ENCODE data around the gene SNAI3.

Gene SNAI3

GRCh38 chr16:88686439-88687253, at the start of gene SNAI3:
TSS of gene SNAI3 (minus strand) at chr16:88686507. CDS start at chr16:88686406, 101 bp downstream.
- peak; percentile 93 for DNase-seq
- ATAC-seq, result peak; percentile 80

GRCh38 chr16:88736088-88736487, 49.8 kb upstream of the SNAI3 start:
- ATAC-seq (no peak), DNase-seq (no peak)

GRCh38 chr16:88735616-88736015, 49.3 kb upstream of the SNAI3 start:
- no peak for ATAC-seq
- DNase-seq, result no peak

GRCh38 chr16:88735121-88735520, 48.8 kb upstream of the SNAI3 start:
- DNase-seq (no peak), ATAC-seq (no peak)

- no peak for ATAC-seq
Observed at GRCh38 chr16:88734361-88734728, 48.0 kb upstream of the SNAI3 start.

GRCh38 chr16:88733630-88734360, 47.5 kb upstream of the SNAI3 start:
- DNase-seq, result no peak
- no peak for ATAC-seq

More at GRCh38 chr16:88734361-88734728, 48.0 kb upstream of the SNAI3 start:
- no peak for DNase-seq

GRCh38 chr16:88732961-88733294, 46.6 kb upstream of the SNAI3 start:
- no peak for DNase-seq
- no peak for ATAC-seq

GRCh38 chr16:88732172-88732960, 46.1 kb upstream of the SNAI3 start:
- DNase-seq (no peak), ATAC-seq (no peak)

GRCh38 chr16:88731699-88732098, 45.4 kb upstream of the SNAI3 start:
- DNase-seq, result no peak
- ATAC-seq, result no peak

- no peak for DNase-seq
- no peak for ATAC-seq
Observed at GRCh38 chr16:88730632-88731607, 44.6 kb upstream of the SNAI3 start.

- DNase-seq, result no peak
- ATAC-seq, result no peak
Observed at GRCh38 chr16:88727871-88728270, 41.6 kb upstream of the SNAI3 start.

- ATAC-seq, result no peak
- no peak for DNase-seq
Observed at GRCh38 chr16:88726981-88727380, 40.7 kb upstream of the SNAI3 start.

GRCh38 chr16:88726408-88726749, 40.1 kb upstream of the SNAI3 start:
- DNase-seq (no peak), ATAC-seq (no peak)

GRCh38 chr16:88725609-88726407, 39.5 kb upstream of the SNAI3 start:
- DNase-seq (no peak), ATAC-seq (peak; percentile 1)

GRCh38 chr16:88724855-88725555, 38.7 kb upstream of the SNAI3 start:
- no peak for ATAC-seq

GRCh38 chr16:88723911-88724310, 37.6 kb upstream of the SNAI3 start:
- no peak for DNase-seq
- no peak for ATAC-seq

More at GRCh38 chr16:88724855-88725555, 38.7 kb upstream of the SNAI3 start:
- DNase-seq, result no peak

- ATAC-seq, result no peak
- DNase-seq, result no peak
Observed at GRCh38 chr16:88723507-88723887, 37.2 kb upstream of the SNAI3 start.

- no peak for DNase-seq
- ATAC-seq, result no peak
Observed at GRCh38 chr16:88722784-88723506, 36.6 kb upstream of the SNAI3 start.

All from stimulated activated naive CD8-positive, alpha-beta T cell treated with anti-CD3 and anti-CD28 coated beads, Interleukin-15, Interleukin-2, amounts not matched to agents 100 U/mL and 50 U/mL, for 24 hours (primary cell).